ENCODE data around the gene FXYD6.

The FXYD6 gene

GRCh38 chr11:117884994-117885393 is 8.5 kb upstream of the FXYD6 start:
- no peak for DNase-seq

- no peak for DNase-seq
Measured at GRCh38 chr11:117883063-117883462, 6.6 kb upstream of the FXYD6 start.

- no peak for DNase-seq
Measured at GRCh38 chr11:117882311-117882905, 6.0 kb upstream of the FXYD6 start.

GRCh38 chr11:117881217-117881616 is 4.8 kb upstream of the FXYD6 start:
- DNase-seq = no peak

- DNase-seq = no peak
Measured at GRCh38 chr11:117879516-117880480, 3.3 kb upstream of the FXYD6 start.

GRCh38 chr11:117878939-117879475 is 2.5 kb upstream of the FXYD6 start:
- DNase-seq = no peak

GRCh38 chr11:117878314-117878938 is 2.0 kb upstream of the FXYD6 start:
- no peak for DNase-seq

- no peak for DNase-seq
Measured at GRCh38 chr11:117877120-117877784, 794 bp upstream of the FXYD6 start.

GRCh38 chr11:117876059-117876340 is 458 bp downstream of the FXYD6 start:
- DNase-seq = no peak

- DNase-seq = no peak
Measured at GRCh38 chr11:117875382-117876058, 938 bp downstream of the FXYD6 start.

- DNase-seq = no peak
Measured at GRCh38 chr11:117874910-117875381, 1.5 kb downstream of the FXYD6 start.

- DNase-seq = no peak
Measured at GRCh38 chr11:117874253-117874909, 2.1 kb downstream of the FXYD6 start.

- no peak for DNase-seq
Measured at GRCh38 chr11:117873828-117874125, 2.7 kb downstream of the FXYD6 start.

- DNase-seq = no peak
Measured at GRCh38 chr11:117872975-117873827, 3.3 kb downstream of the FXYD6 start.

- DNase-seq = no peak
Measured at GRCh38 chr11:117872420-117872961, 4.0 kb downstream of the FXYD6 start.

GRCh38 chr11:117871784-117872183 is 4.7 kb downstream of the FXYD6 start:
- no peak for DNase-seq

GRCh38 chr11:117871160-117871559 is 5.3 kb downstream of the FXYD6 start:
- DNase-seq = no peak

GRCh38 chr11:117870103-117870952 is 6.1 kb downstream of the FXYD6 start:
- DNase-seq = no peak

- DNase-seq = no peak
Measured at GRCh38 chr11:117869604-117870003, 6.9 kb downstream of the FXYD6 start.

Measured in KG1 (cell line).